Stimulated activated CD4-positive, alpha-beta T cell treated with anti-CD3 and anti-CD28 coated beads, Interleukin-4, amount 100 ng/mL, for 48 hours (primary cell): ENCODE results near the gene CCDC7.
"Not testable (repeated sequence)": the region's sequence is repeated elsewhere in the genome, so short reads cannot be mapped to it uniquely, and the experiment has no call there.

Experiments used
- DNase-seq, 2 donors: peaks; one replicate each; pipeline ENCODE4 v3.0.0-alpha.2; 2020; ENCODE audit warnings: low read depth in 2 of 2

CCDC7 gene

DNA sequence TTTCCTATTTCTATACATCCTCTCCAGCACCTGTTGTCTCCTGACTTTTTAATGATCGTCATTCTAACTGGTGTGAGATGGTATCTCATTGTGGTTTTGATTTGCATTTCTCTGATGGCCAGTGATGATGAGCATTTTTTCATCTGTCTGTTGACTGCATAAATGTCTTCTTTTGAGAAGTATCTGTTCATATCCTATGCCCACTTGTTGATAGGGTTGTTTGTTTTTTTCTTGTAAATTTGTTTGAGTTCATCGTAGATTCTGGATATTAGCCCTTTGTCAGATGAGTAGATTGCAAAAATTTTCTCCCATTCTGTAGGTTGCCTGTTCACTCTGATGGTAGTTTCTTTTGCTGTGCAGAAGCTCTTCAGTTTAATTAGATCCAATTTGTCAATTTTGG lies 253.7 kb downstream of the CCDC7 start:
- not testable (repeated sequence) for DNase-seq

DNA sequence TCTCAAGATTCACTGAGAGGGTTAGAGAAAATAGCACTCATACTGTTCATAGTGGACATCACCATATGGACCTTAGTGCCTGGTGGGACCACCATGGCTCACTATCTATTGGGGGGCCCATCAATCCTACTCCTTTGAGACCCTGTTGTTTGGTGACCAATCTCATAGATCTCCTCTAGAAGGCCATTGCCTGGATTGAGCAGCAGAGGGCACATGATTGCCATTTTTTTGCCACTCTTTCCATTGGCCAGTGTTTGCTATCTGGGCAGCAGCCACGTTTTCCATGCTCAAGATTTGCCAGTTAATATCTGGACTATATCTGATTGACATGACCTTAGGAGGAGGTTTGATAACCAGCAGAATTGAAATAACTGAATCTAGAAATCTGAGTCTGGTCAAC lies 267.6 kb downstream of the CCDC7 start:
- DNase-seq: no peak

GRCh38 chr10:32731527-32731926 lies 285.6 kb downstream of the CCDC7 start:
- DNase-seq: no peak

GRCh38 chr10:32738958-32739357 lies 293.0 kb downstream of the CCDC7 start:
- no peak for DNase-seq

DNA sequence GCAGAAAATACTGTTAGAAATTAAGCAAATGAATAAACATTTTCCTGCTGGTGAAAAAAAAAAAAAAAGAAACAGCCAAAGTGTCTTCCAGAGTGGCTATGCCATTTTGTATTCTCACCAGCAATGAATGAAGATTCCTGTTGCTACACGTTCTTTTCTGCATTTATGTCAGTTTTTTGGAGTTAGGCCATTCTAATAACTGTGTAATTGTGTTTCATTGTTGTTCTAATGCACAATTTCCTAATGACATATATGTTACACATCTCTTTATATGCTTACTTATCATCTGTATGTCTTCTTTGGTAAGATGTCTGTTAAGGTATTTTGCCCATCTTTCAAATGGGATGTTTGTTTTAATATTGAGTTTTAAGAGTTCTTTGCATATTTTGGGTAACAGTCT lies 298.4 kb downstream of the CCDC7 start:
- no peak for DNase-seq

GRCh38 chr10:32746869-32747268 lies 300.9 kb downstream of the CCDC7 start:
- DNase-seq: no peak

DNA sequence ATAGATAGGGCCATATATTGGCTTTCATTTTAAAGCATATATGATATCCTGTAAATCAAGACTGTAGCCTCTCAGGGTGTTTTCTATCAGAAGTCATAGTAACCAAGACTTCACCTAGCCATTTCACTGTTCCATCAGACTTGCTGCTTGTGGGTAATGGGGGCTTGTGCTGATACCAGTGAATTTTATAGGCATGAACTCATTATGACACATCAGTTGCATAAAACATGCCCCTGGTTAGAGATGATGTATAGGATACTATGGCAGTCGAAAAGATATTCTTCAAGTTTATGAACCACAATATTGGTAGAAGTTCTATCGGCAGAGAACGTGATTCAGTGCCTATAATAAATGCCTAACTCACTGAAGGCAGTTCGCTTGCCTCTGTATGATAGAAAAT lies 305.6 kb downstream of the CCDC7 start:
- DNase-seq: no peak

GRCh38 chr10:32754900-32755299 lies 309.0 kb downstream of the CCDC7 start:
- DNase-seq: not testable (repeated sequence)

GRCh38 chr10:32771217-32771616 lies 325.3 kb downstream of the CCDC7 start:
- no peak for DNase-seq

GRCh38 chr10:32773105-32773504 lies 327.2 kb downstream of the CCDC7 start:
- no peak for DNase-seq

DNA sequence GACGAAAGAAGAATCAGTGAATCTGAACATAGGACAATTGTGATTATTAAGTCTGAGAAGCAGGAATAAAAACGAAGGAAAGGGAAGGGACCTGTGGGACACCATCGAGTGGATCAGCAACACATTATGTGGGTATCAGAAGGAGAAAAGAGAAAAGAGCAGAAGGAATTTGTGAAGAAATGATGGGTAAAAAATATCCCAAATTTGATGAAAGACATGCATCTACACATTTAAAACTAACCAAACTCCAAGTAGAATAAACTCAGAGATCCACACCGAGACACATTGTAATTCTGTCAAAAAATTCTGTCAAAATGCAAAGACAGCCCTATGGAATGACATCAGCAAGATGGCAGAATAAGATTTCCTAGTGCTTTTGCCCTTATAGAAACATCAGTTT lies 341.0 kb downstream of the CCDC7 start:
- no peak for DNase-seq

DNA sequence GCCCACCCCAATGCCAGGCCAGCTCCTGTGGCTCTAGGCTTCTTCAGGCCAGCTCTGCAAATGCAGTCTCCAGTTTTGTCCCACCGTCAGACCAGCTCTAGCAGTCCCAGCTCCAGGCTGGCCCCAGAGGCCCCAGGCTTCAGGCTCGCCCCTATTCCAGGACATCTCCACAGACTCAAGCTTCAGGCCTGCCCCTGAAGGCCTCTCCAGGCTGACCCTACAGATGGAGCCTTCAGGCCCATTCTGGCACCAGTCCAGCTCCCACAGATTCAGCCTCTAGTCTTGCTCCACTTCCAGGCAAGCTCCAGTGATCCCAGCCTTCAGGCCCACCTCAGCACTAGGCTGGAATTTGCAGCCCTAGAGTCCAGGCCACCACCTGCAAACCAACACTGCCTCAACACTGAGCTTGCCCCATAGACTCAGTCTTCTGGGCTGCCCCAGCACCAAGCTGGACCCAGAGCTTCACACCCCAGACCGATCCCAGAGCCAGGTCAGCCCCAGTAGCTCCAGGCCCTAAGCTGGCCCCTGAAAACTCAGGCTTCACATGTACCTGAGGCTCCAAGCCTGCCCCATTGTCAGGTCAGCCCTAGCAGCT lies 341.8 kb downstream of the CCDC7 start:
- no peak for DNase-seq

GRCh38 chr10:32788359-32788758 lies 342.4 kb downstream of the CCDC7 start:
- DNase-seq: no peak

DNA sequence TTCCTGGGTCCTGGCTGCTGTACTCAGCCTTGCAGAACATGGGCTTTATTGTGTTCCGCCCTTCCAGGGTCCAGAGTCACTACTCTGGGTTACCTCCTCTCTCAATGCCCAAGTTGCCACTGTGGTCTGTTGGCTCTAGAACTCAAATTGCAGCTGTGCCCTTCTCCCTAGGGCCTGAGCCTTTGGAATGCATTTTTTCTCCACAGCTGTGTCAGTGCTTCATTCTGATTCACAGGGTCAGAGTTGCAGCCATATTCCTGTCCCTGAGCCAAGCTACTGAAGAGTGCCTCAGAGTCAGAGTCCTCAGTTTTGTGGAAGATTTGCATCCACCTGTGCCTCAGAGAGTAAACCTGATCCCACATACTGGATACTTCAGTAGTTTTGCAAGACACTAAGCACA lies 344.5 kb downstream of the CCDC7 start:
- DNase-seq: no peak

DNA sequence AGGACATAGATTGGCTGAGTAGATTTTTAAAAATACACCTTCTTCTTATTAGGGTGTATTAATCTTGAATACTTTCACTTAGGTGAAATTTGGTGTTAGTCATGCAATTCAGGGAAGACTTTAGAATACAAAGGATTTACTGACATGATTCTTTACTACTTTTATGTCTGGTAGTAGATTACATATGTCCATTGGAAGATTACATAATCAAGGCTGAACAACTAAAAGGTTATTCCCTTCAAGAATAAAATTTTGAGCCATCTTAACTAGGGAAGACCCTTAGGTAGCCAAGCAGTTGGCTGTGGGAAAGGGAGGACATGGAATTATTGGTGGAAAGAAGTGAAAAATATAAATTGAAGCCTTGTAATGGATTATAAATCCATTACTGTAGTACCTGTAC lies 347.1 kb downstream of the CCDC7 start:
- DNase-seq: no peak

DNA sequence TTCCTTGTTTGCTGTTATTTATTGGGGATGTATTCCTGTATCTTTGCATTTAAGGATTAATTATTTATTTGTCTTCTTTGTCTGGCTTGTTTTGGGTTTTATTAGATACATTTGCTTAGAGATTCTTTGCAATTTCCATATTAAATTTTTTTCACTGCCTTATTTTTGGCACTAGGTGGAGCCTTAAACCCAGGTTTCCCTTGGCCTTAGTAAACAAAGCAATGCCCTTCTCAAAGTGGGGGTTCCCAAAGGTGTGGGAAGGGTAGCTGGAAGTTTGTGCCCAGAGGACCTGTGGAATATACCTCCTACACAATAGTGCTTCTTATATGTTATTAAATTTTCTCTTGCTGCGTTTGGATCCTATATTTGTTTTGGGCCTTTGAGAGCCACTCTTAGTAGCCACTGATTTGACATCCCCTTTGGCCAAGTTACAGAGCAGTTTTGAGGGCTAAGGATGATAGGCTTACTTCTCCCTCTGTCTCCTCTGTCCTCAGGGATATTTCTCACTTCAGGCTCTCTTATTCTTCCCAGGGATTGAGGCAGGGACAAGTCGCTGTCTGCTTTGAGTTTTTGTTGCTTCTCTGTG lies 349.8 kb downstream of the CCDC7 start:
- DNase-seq: no peak

- DNase-seq: not testable (repeated sequence)
Observed at GRCh38 chr10:32797393-32797792, 351.5 kb downstream of the CCDC7 start.

DNA sequence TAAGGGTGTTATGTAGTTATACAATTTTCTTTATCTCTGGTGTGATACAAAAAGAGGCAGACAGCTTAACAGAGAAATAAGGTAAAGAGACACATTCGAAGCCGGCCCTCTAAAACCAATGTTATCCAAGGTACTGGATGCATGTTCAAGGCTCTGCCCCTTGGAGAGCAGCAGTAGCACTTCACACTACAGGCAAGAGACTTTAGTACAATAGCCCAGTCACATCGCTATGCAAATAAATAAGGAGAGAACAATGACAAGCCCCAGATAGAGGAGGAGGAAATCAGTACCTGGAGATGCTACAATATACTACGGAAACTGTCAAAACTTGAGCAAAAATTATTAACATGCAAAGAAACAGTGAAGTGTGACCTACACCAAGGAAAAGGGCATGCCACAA lies 401.0 kb downstream of the CCDC7 start:
- no peak for DNase-seq

- no peak for DNase-seq
Observed at GRCh38 chr10:32851301-32851700, 405.4 kb downstream of the CCDC7 start.

GRCh38 chr10:32854435-32854834 lies 408.5 kb downstream of the CCDC7 start:
- no peak for DNase-seq

DNA sequence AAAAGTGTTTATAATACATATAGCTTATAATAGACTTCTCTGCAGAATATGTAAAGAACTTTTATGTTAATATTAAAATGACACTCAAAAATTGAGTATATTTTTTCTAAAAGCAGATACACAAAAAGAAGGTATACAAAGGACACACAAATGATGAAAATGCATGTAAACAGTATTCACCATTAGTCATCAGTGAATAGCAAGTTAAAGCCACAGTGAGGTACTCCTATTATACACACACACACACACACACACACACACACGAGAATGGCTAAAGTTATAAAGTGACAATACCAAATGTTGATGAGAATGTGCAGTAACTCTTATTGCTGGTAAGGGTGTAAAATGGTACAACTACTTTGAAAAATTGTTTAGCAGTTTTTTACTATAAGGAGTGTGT lies 419.2 kb downstream of the CCDC7 start:
- no peak for DNase-seq

GRCh38 chr10:32877915-32878314 lies 432.0 kb downstream of the CCDC7 start:
- DNase-seq: no peak

DNA sequence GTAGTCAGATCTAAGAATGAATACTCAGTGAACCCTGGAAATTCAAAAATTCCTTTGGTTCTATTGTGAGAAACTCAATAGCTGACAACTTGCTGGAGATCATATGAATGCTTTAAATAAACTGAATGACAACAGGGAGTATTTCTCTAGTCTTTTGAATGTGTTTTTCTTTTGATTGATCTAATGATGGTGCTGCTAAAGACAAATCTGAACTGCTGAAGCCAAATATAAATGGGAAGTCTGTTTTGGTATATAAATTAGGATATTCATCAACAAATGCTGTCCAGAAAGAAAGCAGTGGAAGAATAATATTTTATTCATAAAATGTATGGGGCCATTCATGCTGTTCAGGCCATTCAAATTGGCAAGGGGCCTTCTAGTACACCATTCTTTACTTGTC lies 432.7 kb downstream of the CCDC7 start:
- no peak for DNase-seq

DNA sequence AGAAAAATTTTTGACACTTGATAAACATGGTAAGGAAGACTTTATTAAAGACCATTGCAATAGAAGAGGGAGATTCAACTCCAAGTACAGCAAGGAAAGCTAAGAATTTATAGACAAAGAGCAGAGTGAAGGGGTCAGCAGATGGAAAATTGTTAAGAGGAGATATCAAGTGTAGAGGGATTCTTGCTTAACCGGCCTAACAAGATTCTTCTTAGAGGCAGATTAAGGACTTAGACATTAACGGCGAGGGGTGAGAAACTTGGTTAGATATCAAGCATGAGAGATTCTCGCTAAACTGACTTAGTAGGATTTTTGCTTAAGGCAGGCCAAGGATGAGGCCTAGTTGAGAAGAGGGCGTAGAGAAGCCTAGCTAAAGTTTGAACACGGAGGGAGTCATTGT lies 436.1 kb downstream of the CCDC7 start:
- no peak for DNase-seq
